ENCODE results near the gene NR3C1.

Gene NR3C1

DNA sequence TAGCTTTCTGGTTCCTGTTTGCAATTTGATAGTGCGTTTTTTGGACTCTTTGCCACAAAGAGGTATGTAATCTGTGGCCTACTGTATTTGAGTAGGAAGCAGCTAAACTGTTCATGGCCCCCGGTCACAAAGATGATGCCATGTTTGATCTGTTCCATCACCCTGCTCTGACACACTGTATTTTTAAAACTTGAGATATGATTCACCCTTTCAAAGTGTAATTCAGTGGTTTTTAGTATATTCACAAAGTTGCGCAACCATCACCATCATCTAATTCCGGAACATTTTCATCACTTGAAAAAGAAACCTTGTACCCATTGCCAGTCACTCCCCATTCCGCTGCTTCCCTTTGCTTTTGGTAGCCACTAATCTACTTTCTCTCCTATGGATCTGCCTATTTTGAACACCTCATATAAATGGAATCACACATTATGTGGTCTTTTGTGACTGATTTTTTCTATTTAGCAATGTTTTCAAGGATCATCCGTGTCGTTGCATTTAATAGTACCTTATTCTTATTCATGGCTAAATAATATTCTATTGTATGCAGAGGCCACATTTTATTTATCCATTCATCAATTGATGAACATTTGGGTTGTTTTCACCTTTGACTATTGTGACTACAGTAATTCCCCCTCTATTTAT is 141.6 kb downstream of the NR3C1 start:
- no peak for DNase-seq (ENCODE audit: low read depth in 3 of 3)

DNA sequence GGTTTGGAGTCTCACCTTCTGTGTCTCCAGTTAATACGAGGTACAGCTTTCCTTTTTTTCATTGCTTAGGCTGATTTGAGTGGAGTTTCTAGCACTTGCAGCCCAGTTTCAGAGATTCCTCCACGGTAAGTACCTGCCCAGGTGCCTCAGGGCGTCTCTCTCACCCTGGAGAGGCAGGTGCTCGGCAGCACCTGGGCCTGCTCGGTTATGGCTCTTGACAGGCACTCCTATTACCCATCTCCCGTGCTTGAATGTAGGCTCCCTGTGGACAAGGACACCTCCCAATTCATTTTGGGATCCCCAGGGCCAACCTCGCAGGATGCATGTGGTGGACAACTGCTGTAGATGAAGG is 144.3 kb downstream of the NR3C1 start:
- no peak for DNase-seq (ENCODE audit: low read depth in 3 of 3)

DNA sequence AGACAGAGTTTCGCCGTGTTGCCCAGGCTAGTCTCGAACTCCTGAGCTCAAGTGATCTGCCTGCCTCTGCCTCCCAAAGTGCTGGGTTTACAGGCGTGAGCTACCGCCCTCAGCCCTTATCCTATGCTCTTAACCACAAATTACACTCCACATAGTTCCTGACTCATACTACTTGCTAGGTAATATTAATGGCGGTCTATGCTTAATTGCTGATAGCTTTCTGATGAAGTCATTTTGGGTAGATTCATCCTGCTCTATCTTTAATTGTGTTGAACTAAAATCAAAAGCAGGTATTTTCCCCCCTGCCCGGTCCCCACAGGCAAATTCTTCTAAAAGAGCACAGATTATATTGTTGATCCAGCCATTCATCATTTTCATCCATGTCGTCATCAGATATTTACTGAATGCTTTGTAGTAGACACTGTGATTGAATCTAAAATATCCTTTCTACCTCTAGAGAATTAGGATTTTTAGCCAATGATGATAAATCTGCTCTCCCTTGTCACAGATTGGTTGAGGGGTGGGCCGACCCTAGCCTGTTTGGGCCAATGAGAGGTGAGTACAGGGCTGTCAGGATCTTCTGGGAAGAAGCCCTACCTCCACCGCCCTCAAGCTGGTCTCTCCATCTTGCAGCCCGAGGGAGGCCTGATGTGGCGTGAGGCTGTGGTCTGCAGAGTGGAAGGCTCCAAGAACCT is 144.8 kb downstream of the NR3C1 start:
- DNase-seq (ENCODE audit: low read depth in 3 of 3), result no peak

GRCh38 chr5:143254819-143255218 is 148.7 kb downstream of the NR3C1 start:
- DNase-seq (ENCODE audit: low read depth in 3 of 3), result no peak

DNA sequence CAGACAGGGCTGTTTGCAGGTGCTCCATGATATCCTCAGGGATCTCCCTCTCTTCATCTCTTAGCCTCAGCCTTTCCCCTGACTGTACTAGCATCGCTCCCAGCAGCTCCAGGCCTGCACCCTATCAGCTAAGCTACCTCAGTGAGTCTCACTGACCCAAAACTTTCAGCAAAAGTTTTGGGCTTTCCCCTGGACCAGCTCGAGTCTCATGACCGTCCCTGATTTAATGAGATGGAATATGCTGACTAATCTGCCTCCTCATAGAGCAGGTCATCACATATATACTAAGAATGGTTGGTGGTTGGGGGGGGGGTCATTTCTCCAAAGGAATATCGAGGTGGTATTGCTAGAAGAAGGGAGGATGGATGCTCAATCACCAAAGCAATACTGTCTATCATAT is 151.5 kb downstream of the NR3C1 start:
- no peak for DNase-seq (ENCODE audit: low read depth in 3 of 3)

- no peak for DNase-seq (ENCODE audit: low read depth in 3 of 3)
Observed at GRCh38 chr5:143251190-143251589, 152.3 kb downstream of the NR3C1 start.

GRCh38 chr5:143249851-143250250 is 153.6 kb downstream of the NR3C1 start:
- no peak for DNase-seq (ENCODE audit: low read depth in 3 of 3)

DNA sequence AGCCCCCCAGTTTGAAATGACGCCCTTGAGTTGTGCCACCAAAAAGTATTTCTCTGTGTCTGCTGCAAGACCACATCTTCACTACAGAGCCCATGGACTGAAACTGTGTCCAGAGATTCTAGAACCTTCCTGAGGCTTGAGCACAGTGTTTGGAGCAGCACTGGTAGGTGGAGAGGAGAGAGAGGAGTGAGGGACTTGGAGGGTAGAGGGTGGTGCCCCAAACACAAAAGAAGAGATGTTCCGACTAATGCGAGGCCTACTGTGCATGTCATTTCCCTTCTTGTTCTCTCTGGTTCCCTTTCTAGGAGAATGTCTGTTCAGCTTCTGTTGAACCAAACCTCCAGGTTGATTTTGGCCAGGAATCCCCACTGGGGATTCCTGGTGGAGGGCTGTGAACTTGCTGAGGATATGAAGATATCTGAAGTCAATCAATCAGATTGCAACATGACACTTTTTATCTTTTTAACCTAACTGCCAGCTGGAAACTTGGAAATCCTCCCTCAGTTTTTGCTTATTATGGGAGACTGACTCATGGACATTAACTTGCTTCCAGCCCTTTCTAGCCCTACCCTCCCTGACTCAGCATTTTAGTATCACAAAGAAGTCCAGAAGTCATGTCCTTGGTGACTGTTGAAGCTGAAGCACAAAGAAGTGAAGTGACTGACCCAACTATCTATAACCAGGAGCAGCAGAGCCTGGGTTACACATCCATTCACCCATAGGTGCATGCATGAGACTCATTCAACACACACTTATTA is 154.5 kb downstream of the NR3C1 start:
- no peak for DNase-seq (ENCODE audit: low read depth in 3 of 3)

GRCh38 chr5:143248391-143248790 is 155.1 kb downstream of the NR3C1 start:
- DNase-seq (ENCODE audit: low read depth in 3 of 3), result no peak

DNA sequence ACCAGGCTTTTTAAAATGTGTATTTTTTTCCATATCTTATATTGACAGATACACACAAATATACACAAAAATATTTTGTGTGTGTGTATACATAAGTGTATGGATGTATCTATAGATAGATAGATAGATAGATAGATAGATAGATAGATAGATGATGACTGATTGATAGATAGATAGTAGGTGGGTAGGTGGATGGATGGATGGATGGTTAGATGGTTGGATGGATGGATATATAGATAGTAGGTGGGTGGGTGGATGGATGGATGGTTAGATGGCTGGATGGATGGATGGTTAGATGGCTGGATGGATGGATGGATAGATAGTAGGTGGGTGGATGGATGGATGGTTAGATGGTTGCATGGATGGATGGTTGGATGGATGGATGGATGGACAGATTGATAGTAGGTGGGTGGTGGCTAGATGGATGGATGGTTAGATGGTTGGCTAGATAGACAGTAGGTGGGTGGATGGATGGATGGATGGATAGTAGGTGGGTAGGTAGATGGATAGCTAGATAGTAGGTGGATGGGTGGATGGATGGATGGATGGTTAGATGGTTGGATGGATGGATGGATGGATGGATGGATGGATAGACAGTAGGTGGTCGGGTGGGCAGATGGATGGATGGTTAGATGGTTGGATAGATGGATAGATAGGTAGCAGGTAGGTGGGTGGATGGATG is 156.2 kb downstream of the NR3C1 start:
- no peak for DNase-seq (ENCODE audit: low read depth in 3 of 3)

- no peak for DNase-seq (ENCODE audit: low read depth in 3 of 3)
Observed at GRCh38 chr5:143245929-143246561, 157.4 kb downstream of the NR3C1 start.

DNA sequence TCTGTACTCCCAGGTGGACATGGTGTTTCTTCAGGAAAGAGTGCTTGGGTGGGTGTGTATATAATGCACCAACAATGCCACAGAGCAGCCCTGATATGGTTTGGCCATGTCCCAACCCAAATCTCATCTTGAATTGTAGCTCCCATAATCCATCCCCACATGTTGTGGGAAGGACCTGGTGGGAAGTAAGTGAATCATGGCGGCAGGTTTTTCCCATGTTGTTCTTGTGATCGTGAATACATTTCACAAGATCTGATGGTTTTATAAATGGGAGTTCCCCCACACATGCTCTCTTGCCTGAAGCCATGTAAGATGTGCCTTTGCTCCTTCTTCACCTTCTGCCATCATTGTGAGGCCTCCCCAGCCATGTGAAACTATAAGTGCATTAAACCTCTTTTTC is 158.5 kb downstream of the NR3C1 start:
- DNase-seq (ENCODE audit: low read depth in 3 of 3), result no peak

- DNase-seq (ENCODE audit: low read depth in 3 of 3), result no peak
Observed at GRCh38 chr5:143244000-143244736, 159.3 kb downstream of the NR3C1 start.

GRCh38 chr5:143243103-143243502 is 160.4 kb downstream of the NR3C1 start:
- DNase-seq (ENCODE audit: low read depth in 3 of 3), result no peak

- no peak for DNase-seq (ENCODE audit: low read depth in 3 of 3)
Observed at GRCh38 chr5:143241892-143242291, 161.6 kb downstream of the NR3C1 start.

GRCh38 chr5:143239882-143240518 is 163.5 kb downstream of the NR3C1 start:
- no peak for DNase-seq (ENCODE audit: low read depth in 3 of 3)

DNA sequence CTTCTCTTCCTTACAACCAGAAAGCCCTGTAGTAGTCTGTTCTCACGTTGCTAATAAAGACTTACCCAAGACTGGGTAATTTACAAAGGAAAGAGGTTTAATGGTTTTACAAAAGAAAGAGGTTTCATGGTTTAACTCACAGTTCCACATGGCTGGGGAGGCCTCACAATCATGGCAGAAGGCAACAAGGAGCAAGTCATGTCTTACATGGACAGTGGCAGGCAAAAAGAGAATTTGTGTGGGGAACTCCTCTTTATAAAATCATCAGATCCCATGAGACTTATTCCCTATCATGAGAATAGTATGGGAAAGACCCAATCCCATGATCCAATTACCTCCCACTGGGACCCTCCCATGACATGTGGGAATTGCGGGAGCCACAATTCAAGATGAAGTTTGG is 164.9 kb downstream of the NR3C1 start:
- no peak for DNase-seq (ENCODE audit: low read depth in 3 of 3)

DNA sequence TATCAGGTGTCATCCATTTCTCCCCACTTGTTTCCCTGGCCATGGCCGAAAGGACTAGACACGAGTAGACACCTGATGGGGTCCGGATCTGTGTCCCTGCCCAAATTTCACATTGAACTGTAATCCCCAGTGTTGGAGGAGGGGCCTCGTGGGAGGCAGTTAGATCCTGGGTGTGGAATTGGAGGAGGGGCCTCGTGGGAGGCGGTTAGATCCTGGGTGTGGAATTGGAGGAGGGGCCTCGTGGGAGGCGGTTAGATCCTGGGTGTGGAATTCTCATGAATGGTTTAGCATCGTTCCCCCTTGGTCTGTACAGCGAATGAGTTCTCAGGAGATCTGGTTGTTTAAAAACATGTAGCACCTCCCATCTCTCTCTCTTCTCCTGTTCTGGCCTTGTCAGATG is 165.8 kb downstream of the NR3C1 start:
- DNase-seq (ENCODE audit: low read depth in 3 of 3), result no peak

DNA sequence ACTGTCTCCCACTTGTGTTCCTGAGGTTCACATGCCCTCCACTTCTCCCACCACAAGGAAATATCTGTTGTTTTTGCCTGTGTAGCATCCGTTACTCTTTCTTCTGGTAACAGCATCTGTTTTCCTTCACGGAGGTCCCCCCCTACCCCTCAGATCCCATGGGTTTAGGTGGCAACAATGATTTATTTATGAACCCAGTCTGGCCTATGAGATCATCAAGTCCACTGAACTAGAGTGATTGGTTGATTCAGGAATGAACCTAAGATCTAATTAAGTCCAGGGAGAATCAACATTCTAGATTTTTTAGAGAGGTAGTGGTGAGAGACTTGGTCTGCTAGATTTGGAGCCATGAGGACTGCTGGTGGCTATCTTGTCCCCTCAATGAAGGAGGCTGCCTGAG is 166.8 kb downstream of the NR3C1 start:
- DNase-seq (ENCODE audit: low read depth in 3 of 3), result no peak

DNA sequence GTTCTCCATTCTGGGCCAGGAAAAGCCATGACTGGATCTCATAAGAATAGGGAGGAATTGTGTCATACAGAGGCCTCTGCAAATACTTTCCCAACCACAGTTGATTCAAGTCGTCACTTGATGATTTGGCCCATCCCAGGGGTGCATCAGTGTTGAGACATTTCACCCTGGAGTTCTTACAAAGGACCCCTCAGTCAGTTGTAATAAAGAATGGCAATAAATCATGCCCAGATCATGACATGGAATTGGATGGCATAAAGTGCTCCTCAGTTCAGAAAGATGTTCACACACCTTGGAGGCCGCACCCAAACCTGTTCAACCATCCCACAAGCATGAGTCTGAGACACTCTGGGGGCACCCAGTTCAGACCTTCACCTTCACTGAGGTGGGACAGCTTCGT is 168.1 kb downstream of the NR3C1 start:
- DNase-seq (ENCODE audit: low read depth in 3 of 3), result no peak

Measured in stimulated activated CD4-positive, alpha-beta T cell treated with anti-CD3 and anti-CD28 coated beads, TNF-alpha, amount 100 ng/mL, for 4 hours (primary cell).